ENCODE measurements around the gene WIPF1. TPM values are rescaled to one million over a fixed set of nuclear protein-coding genes. Genes with fewer than 3 reads are reported as not detected.

The WIPF1 gene
- polyA plus RNA-seq, 1 donor (not counting 4 experiments of a cell fraction or from before 2014, with no cell fraction given), result 0.16 TPM

DNA sequence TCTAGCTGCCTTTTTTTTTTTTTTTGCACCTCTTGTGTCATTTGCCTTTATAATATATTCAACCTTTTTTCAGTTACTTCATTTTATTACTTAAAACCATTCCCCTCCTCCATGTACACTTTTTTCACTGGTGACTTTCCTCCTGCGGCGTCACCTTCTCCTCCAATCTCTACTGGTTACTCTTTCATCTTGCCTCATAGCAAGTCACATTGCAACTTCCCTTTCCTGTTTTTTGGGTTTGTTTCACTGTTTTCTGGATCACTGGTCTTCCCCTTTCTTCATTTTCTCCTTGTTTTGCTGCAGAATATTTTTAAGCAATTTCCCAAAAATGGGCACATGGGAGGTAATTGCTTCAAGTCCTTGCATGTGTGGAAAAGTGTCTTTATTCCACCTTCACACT lies 73.1 kb downstream of the WIPF1 start:
- Histone ChIP-seq H3K9ac (ENCODE audit: control insufficient read depth, extremely low read depth, insufficient read depth, low read length) (no peak overlapping the region), H3K36me3 (ENCODE audit: control insufficient read depth in 2 of 2, extremely low read depth in 1 of 2, insufficient read depth in 2 of 2, low read length in 2 of 2) (no peaks in the 10 kb centered on the region), H3K4me1 (ENCODE audit: control insufficient read depth, extremely low read depth, insufficient read depth, low read length) (no peaks in the 10 kb centered on the region), H3K9me1 (ENCODE audit: control insufficient read depth, extremely low read depth, insufficient read depth, low read length) (no peaks in the 10 kb centered on the region), H4K20me1 (ENCODE audit: control insufficient read depth, extremely low read depth, insufficient read depth, low read length) (no peaks in the 10 kb centered on the region), H3K27me3 (ENCODE audit: control insufficient read depth, extremely low read depth, insufficient read depth, low read length) (no peaks in the 10 kb centered on the region), H3K79me2 (ENCODE audit: control insufficient read depth, insufficient read depth, low read length) (no peaks in the 10 kb centered on the region), H2AFZ (ENCODE audit: control insufficient read depth, low read length) (no peak overlapping the region), H3K4me2 (ENCODE audit: control insufficient read depth, extremely low read depth, insufficient read depth, low read depth, low read length) (no peak overlapping the region), H3K27ac (ENCODE audit: control insufficient read depth, insufficient read depth, low read length) (no peak overlapping the region), H3K4me3 (ENCODE audit: control insufficient read depth in 2 of 3, extremely low read depth in 1 of 3, insufficient read depth in 2 of 3, low read depth in 1 of 3, low read length in 3 of 3) (no peak overlapping the region), H3K9me3 (ENCODE audit: control insufficient read depth, low read depth, low read length) (no peaks in the 10 kb centered on the region)
- no peak for TF ChIP-seq CTCF (optimal IDR thresholded peaks at IDR 0.05 in 1 of 3, IDR thresholded peaks at IDR 0.05 in 1 of 3, conservative IDR thresholded peaks at IDR 0.05 in 1 of 3; ENCODE audit: extremely low read depth in 1 of 3, insufficient read depth in 2 of 3, low read length in 3 of 3)
- dilution Hi-C loops (cut with MboI; ENCODE audit: extremely low pct_ligation_motif_present, low sequenced_read_pairs), result loop anchor here (5.0 kb wide), 1 partner anchor 37 kb away; the partner anchor contains the start of gene GPR155
- DNase-seq (ENCODE audit: low read depth, low spot score) (no peak), FAIRE-seq (no peak)

DNA sequence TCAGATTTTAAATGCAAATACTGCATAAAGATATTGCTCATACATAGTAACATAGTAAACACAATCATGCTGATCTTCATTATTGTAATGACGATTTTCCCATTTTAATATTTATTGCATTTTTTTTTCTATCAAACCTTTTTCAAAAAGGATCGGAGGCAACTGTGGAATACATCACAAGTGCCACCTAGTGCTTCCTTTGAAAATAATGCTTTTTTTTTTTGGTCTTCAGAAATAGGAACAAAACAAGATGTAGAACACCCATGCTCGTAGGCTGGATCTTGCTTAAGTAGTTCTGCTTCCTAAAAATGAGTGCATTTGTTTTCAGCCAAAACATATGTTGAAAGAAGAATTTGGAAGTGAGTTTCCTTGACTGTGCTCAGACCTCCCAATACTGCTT lies 75.1 kb downstream of the WIPF1 start:
- Histone ChIP-seq H3K9ac (ENCODE audit: control insufficient read depth, extremely low read depth, insufficient read depth, low read length) (no peak overlapping the region), H3K36me3 (ENCODE audit: control insufficient read depth in 2 of 2, extremely low read depth in 1 of 2, insufficient read depth in 2 of 2, low read length in 2 of 2) (no peaks in the 10 kb centered on the region), H4K20me1 (ENCODE audit: control insufficient read depth, extremely low read depth, insufficient read depth, low read length) (no peaks in the 10 kb centered on the region), H3K9me3 (ENCODE audit: control insufficient read depth, low read depth, low read length) (no peaks in the 10 kb centered on the region), H3K9me1 (ENCODE audit: control insufficient read depth, extremely low read depth, insufficient read depth, low read length) (no peaks in the 10 kb centered on the region), H3K27ac (ENCODE audit: control insufficient read depth, insufficient read depth, low read length) (no peak overlapping the region), H3K4me2 (ENCODE audit: control insufficient read depth, extremely low read depth, insufficient read depth, low read depth, low read length) (no peak overlapping the region), H2AFZ (ENCODE audit: control insufficient read depth, low read length) (no peak overlapping the region), H3K27me3 (ENCODE audit: control insufficient read depth, extremely low read depth, insufficient read depth, low read length) (no peaks in the 10 kb centered on the region), H3K79me2 (ENCODE audit: control insufficient read depth, insufficient read depth, low read length) (no peaks in the 10 kb centered on the region), H3K4me3 (ENCODE audit: control insufficient read depth in 2 of 3, extremely low read depth in 1 of 3, insufficient read depth in 2 of 3, low read depth in 1 of 3, low read length in 3 of 3) (no peak overlapping the region), H3K4me1 (ENCODE audit: control insufficient read depth, extremely low read depth, insufficient read depth, low read length) (no peaks in the 10 kb centered on the region)
- no peak for TF ChIP-seq EZH2 (IDR thresholded peaks at IDR 0.05; ENCODE audit: low read length)
- TF ChIP-seq CTCF (optimal IDR thresholded peaks at IDR 0.05 in 1 of 3, IDR thresholded peaks at IDR 0.05 in 1 of 3, conservative IDR thresholded peaks at IDR 0.05 in 1 of 3; ENCODE audit: extremely low read depth in 1 of 3, insufficient read depth in 2 of 3, low read length in 3 of 3), result peak in 1 of 3 experiments; percentile 30
- FAIRE-seq (no peak), DNase-seq (ENCODE audit: low read depth, low spot score) (no peak)
- dilution Hi-C loops (cut with MboI; ENCODE audit: extremely low pct_ligation_motif_present, low sequenced_read_pairs), result loop anchor here (5.0 kb wide), 1 partner anchor 35 kb away; the partner anchor contains the start of gene GPR155

All from keratinocyte (primary cell).